HCT116 (cell line): Measurements from ENCODE around the gene HPS3. TPM values are rescaled to one million over a fixed set of nuclear protein-coding genes. Genes with fewer than 3 reads are reported as not detected.

Source experiments
- ATAC-seq: fragments of 200-7000 bp; cut with Tn5 transposase; 2 replicates; pipeline ENCODE4 v1.9.1; 2020; ENCODE audit warnings: mild to moderate bottlenecking, moderate library complexity
- BruUV-seq: library from RNA; stranded (reverse); fragments of 400-500 nt; replicated peaks from 2 replicates; lab custom pipeline; 2021; lab: Mats Ljungman, UMichigan
- CTCF ChIA-PET: fragments of 300-600 bp; sonication (Branson Sonifier 250); formaldehyde crosslinking; loops from one replicate; lab custom pipeline; 2021; ENCODE audit warnings: antibody characterized with exemption; lab: Charles Lee
- POLR2A ChIA-PET: fragments of 300-600, 350-600 bp; sonication (Branson Sonifier 250); formaldehyde crosslinking; loops from one replicate; lab custom pipeline; 2021; ENCODE audit warnings: antibody characterized with exemption; lab: Charles Lee
- RAD21 ChIA-PET, 2 experiments: fragments of 300-600 bp; sonication (Branson Sonifier 250); formaldehyde crosslinking; loops; one replicate each; lab custom pipeline; 2023; ENCODE audit warnings: low total read pairs in 2 of 2; ENCODE audit not compliant: uncharacterized antibody in 2 of 2, unreplicated experiment in 2 of 2, low non-redundant PET in 1 of 2; lab: Charles Lee
- DNase-seq: peaks from one replicate; pipeline ENCODE4 v3.0.0-alpha.2; 2010; ENCODE audit warnings: low read depth, low spot score
- H2AFZ ChIP-seq: fragments of 200-600 bp; shearing (Covaris generic), sonication (generic); 2 replicates; pipeline ENCODE4 v1.6.1; 2017; ENCODE audit warnings: low read depth, mixed run types, mixed read lengths, antibody characterized with exemption, low read length; ENCODE audit not compliant: poor library complexity, severe bottlenecking
- H3K27ac ChIP-seq: 2 replicates; pipeline ENCODE4 v1.5.1; 2012; ENCODE audit warnings: low read depth, low read length
- H3K27me3 ChIP-seq: fragments of 200-600 bp; sonication (generic); 2 replicates; pipeline ENCODE4 v1.6.1; 2016; ENCODE audit warnings: mixed run types, low read length, mixed read lengths; ENCODE audit not compliant: insufficient read depth
- H3K36me3 ChIP-seq, 2 experiments: fragments of 200-500 bp in 1 of 2; fragments of 200-600 bp in 1 of 2; sonication (Bioruptor generic) in 1 of 2; sonication (generic) in 1 of 2; 2 replicates each; pipeline versions ENCODE4 v1.5.1 to v1.6.1; 2014 to 2016; ENCODE audit warnings: low read length in 2 of 2, inconsistent platforms in 1 of 2, mixed read lengths in 1 of 2, mixed run types in 1 of 2; ENCODE audit not compliant: insufficient read depth in 2 of 2, control insufficient read depth in 1 of 2
- H3K4me1 ChIP-seq, 2 experiments: fragments of 200-600 bp in 1 of 2; sonication (generic) in 1 of 2; 2 replicates each; pipeline versions ENCODE4 v1.5.1 to v1.6.1; 2012 to 2017; ENCODE audit warnings: low read length in 2 of 2, inconsistent platforms in 1 of 2, mild to moderate bottlenecking in 1 of 2, mixed read lengths in 1 of 2, mixed run types in 1 of 2, moderate library complexity in 1 of 2; ENCODE audit not compliant: insufficient read depth in 2 of 2, control insufficient read depth in 1 of 2
- H3K4me2 ChIP-seq: fragments of 200-600 bp; sonication (generic); 2 replicates; pipeline ENCODE4 v1.6.1; 2017; ENCODE audit warnings: mixed run types, low read length, mixed read lengths
- H3K4me3 ChIP-seq, 2 experiments: fragments of 200-600 bp in 1 of 2; sonication (generic) in 1 of 2; replicated peaks in 1 of 2; 2 replicates each; pipeline ENCODE4 v1.5.1; 2011 to 2016; ENCODE audit warnings: low read length in 2 of 2, control low read depth in 1 of 2, low read depth in 1 of 2, mild to moderate bottlenecking in 1 of 2, mixed read lengths in 1 of 2, mixed run types in 1 of 2
- H3K79me2 ChIP-seq: fragments of 200-600 bp; sonication (generic); 2 replicates; pipeline ENCODE4 v1.6.1; 2017; ENCODE audit warnings: mild to moderate bottlenecking, mixed run types, low read length, moderate library complexity, mixed read lengths; ENCODE audit not compliant: insufficient read depth
- H3K9ac ChIP-seq: fragments of 200-600 bp; sonication (generic); 2 replicates; pipeline ENCODE4 v1.6.1; 2016; ENCODE audit warnings: low read length, mixed read lengths
- H3K9me2 ChIP-seq: fragments of 200-600 bp; sonication (generic), shearing (Covaris generic); 2 replicates; pipeline ENCODE4 v1.6.1; 2017; ENCODE audit warnings: mixed run types, mild to moderate bottlenecking, moderate library complexity; ENCODE audit not compliant: insufficient read depth
- H3K9me3 ChIP-seq, 2 experiments: fragments of 200-500 bp in 1 of 2; fragments of 200-600 bp in 1 of 2; sonication (Bioruptor generic) in 1 of 2; sonication (generic) in 1 of 2; 2 replicates each; pipeline ENCODE4 v1.6.1; 2014 to 2017; ENCODE audit warnings: low read length in 2 of 2, mixed read lengths in 2 of 2, inconsistent platforms in 1 of 2, low read depth in 1 of 2, mild to moderate bottlenecking in 1 of 2, mixed run types in 1 of 2, moderate library complexity in 1 of 2; ENCODE audit not compliant: control insufficient read depth in 1 of 2, insufficient read depth in 1 of 2
- H4K20me1 ChIP-seq: fragments of 200-600 bp; sonication (generic), shearing (Covaris generic); 2 replicates; pipeline ENCODE4 v1.6.1; 2017; ENCODE audit warnings: mixed run types, mild to moderate bottlenecking, moderate library complexity; ENCODE audit not compliant: insufficient read depth
- CEBPB ChIP-seq: IDR thresholded peaks from 2 replicates; pipeline ENCODE4 v1.6.1; 2012; ENCODE audit warnings: low read depth
- EGR1 ChIP-seq: IDR thresholded peaks from 2 replicates; pipeline ENCODE4 v1.6.1; 2012; ENCODE audit warnings: low read depth
- ELF1 ChIP-seq: IDR thresholded peaks from 2 replicates; pipeline ENCODE4 v1.6.1; 2012; ENCODE audit warnings: low read depth, borderline replicate concordance
- EZH2 ChIP-seq: fragments of 200-600 bp; sonication (generic); IDR thresholded peaks from 2 replicates; pipeline ENCODE4 v1.6.1; 2017; ENCODE audit warnings: antibody characterized with exemption, mixed run types
- JUND ChIP-seq: IDR thresholded peaks from 2 replicates; pipeline ENCODE4 v1.6.1; 2012
- POLR2A ChIP-seq: IDR thresholded peaks from 2 replicates; pipeline ENCODE4 v1.7.0; 2011; ENCODE audit warnings: borderline replicate concordance; ENCODE audit not compliant: insufficient read depth, insufficient read length; ENCODE audit errors: extremely low read depth
- POLR2AphosphoS5 ChIP-seq: IDR thresholded peaks from 2 replicates; pipeline ENCODE4 v1.6.1; 2011; ENCODE audit warnings: mild to moderate bottlenecking, low read depth, low read length, moderate library complexity
- RAD21 ChIP-seq: IDR thresholded peaks from 2 replicates; pipeline ENCODE4 v1.6.1; 2012; ENCODE audit warnings: low read depth, mild to moderate bottlenecking
- SIN3A ChIP-seq: IDR thresholded peaks from 2 replicates; pipeline ENCODE4 v1.6.1; 2012; ENCODE audit warnings: low read depth
- SRF ChIP-seq: IDR thresholded peaks from 2 replicates; pipeline ENCODE4 v1.6.1; 2012; ENCODE audit warnings: low read depth
- YY1 ChIP-seq: IDR thresholded peaks from 2 replicates; pipeline ENCODE4 v1.6.1; 2011; ENCODE audit warnings: low read length, low read depth, moderate library complexity, mild to moderate bottlenecking; ENCODE audit not compliant: insufficient replicate concordance; ENCODE audit errors: extremely low read depth
- ZFX ChIP-seq: fragments of 450-650 bp; IDR thresholded peaks from 2 replicates; pipeline ENCODE4 v1.6.1; 2017
- intact Hi-C: fragments of 100-400 bp; cut with micrococcal nuclease; formaldehyde crosslinking; loops from 2 replicates; pipeline ENCODE4 v1.10.0; 2022
- total RNA-seq: library from RNA; stranded (reverse); gene quantifications from one replicate; pipeline ENCODE4 v1.2.1, GENCODE V29; 2021; ENCODE audit not compliant: unreplicated experiment
- TF ChIP-seq, protein P1 (sequence below): IDR thresholded peaks from 2 replicates; pipeline ENCODE4 v1.6.1; 2012
- TF ChIP-seq, protein P2 (sequence below), 3 experiments: fragments of 200-600 bp in 1 of 3; sonication (generic) in 1 of 3; IDR thresholded peaks in 2 of 3; conservative IDR thresholded peaks in 1 of 3; 2 replicates each; pipeline ENCODE4 v1.5.1; 2012 to 2017; ENCODE audit warnings: low read depth in 2 of 3, low read length in 2 of 3, antibody characterized with exemption in 1 of 3, borderline replicate concordance in 1 of 3, control low read depth in 1 of 3, mild to moderate bottlenecking in 1 of 3, mixed read lengths in 1 of 3, mixed run types in 1 of 3, moderate library complexity in 1 of 3; ENCODE audit not compliant: insufficient read depth in 1 of 3

HPS3 gene
- total RNA-seq, 1 experiment from 2014 or later: 17.1 TPM

DNA sequence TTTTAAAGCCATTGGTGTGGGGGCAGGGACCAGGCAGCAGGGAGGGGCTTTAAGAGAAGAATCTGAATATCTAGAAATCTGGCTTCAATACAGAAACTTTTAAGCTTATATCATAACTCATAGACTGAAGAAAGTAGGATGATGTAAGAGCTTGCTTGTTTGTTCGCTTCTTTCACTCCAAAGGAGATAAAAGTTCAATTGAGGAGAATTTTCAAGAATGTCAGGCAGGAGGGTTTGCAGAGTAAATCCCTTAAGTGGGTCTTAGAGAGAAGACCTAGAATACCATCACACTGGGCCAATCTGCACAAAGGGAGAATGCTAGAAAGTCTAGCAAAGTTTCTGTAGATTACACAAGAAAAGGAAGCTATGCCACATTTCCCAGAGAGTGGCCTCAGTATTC is 39.0 kb upstream of the HPS3 start:
- intact Hi-C loops: no loop called here
- ATAC-seq: no peak
- peaks cover 7% of the 10 kb centered on the region for H3K79me2 ChIP-seq
- H4K20me1 ChIP-seq: no peaks in the 10 kb centered on the region
- no peak overlapping the region for H3K9ac ChIP-seq
- no peak for DNase-seq
- no peaks in the 10 kb centered on the region for H3K9me2 ChIP-seq
- ChIA-PET POLR2A (no interaction called here), CTCF (no interaction called here), RAD21 (no interaction called here)
- no peak overlapping the region for H3K27ac ChIP-seq
- H2AFZ ChIP-seq: no peak overlapping the region
- peaks cover 0 to 6% of the 10 kb centered on the region in 2 experiments; a peak in 1 of 4 replicates for H3K4me1 ChIP-seq
- BruUV-seq: no TSS peak
- H3K4me3 ChIP-seq: no peak overlapping the region
- TF ChIP-seq JUND (no peak), ELF1 (no peak), SIN3A (no peak), EZH2 (no peak), RAD21 (no peak), POLR2AphosphoS5 (no peak), SRF (no peak), POLR2A (no peak), EGR1 (no peak), YY1 (no peak), ZFX (no peak), CEBPB (no peak)
- TF ChIP-seq, protein P1, sequence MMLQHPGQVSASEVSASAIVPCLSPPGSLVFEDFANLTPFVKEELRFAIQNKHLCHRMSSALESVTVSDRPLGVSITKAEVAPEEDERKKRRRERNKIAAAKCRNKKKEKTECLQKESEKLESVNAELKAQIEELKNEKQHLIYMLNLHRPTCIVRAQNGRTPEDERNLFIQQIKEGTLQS: no peak
- TF ChIP-seq, protein P2, sequence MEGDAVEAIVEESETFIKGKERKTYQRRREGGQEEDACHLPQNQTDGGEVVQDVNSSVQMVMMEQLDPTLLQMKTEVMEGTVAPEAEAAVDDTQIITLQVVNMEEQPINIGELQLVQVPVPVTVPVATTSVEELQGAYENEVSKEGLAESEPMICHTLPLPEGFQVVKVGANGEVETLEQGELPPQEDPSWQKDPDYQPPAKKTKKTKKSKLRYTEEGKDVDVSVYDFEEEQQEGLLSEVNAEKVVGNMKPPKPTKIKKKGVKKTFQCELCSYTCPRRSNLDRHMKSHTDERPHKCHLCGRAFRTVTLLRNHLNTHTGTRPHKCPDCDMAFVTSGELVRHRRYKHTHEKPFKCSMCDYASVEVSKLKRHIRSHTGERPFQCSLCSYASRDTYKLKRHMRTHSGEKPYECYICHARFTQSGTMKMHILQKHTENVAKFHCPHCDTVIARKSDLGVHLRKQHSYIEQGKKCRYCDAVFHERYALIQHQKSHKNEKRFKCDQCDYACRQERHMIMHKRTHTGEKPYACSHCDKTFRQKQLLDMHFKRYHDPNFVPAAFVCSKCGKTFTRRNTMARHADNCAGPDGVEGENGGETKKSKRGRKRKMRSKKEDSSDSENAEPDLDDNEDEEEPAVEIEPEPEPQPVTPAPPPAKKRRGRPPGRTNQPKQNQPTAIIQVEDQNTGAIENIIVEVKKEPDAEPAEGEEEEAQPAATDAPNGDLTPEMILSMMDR (IDR thresholded peaks at IDR 0.05 in 2 of 3, conservative IDR thresholded peaks at IDR 0.05 in 1 of 3; ENCODE audit: borderline replicate concordance in 1 of 3, insufficient read depth in 1 of 3, low read depth in 2 of 3, low read length in 2 of 3): no peak
- TF ChIP-seq, all 23 proteins: peak for 0
- Histone ChIP-seq H3K9me3 (no peaks in the 10 kb centered on the region), H3K4me2 (no peak overlapping the region), H3K27me3 (no peaks in the 10 kb centered on the region), H3K36me3 (no peaks in the 10 kb centered on the region)
